PC-3 (cell line): Measurements from ENCODE around the gene STRN. TPM values are rescaled to one million over a fixed set of nuclear protein-coding genes. Genes with fewer than 3 reads are reported as not detected.

Experiments used
- ATAC-seq: fragments of 200-7000 bp; cut with Tn5 transposase; 2 replicates; pipeline ENCODE4 v1.9.1; 2020; ENCODE audit warnings: mild to moderate bottlenecking, moderate library complexity
- BruUV-seq: library from RNA; stranded (reverse); fragments of 400-500 nt; replicated peaks from 2 replicates; lab custom pipeline; 2021; lab: Mats Ljungman, UMichigan
- CTCF ChIA-PET: fragments of 300-600 bp; sonication (Branson Sonifier 250); formaldehyde crosslinking; loops from one replicate; lab custom pipeline; 2022; ENCODE audit warnings: antibody characterized with exemption; lab: Charles Lee
- POLR2A ChIA-PET: fragments of 300-600 bp; sonication (Branson Sonifier 250); formaldehyde crosslinking; loops from one replicate; lab custom pipeline; 2022; ENCODE audit warnings: antibody characterized with exemption; ENCODE audit not compliant: unreplicated experiment; lab: Charles Lee
- DNase-seq: peaks from one replicate; pipeline ENCODE4 v3.0.0-alpha.2; 2015
- H2AFZ ChIP-seq: fragments of 300-600 bp; sonication (generic); 2 replicates; pipeline ENCODE4 v1.6.0; 2016; ENCODE audit warnings: antibody characterized with exemption, low read length
- H3F3A ChIP-seq: fragments of 300-600 bp; sonication (generic); one replicate; pipeline ENCODE4 v1.6.0; 2017; ENCODE audit warnings: antibody characterized with exemption, low read length, control low read depth, mild to moderate bottlenecking; ENCODE audit not compliant: unreplicated experiment
- H3K27ac ChIP-seq: fragments of 300-600 bp; sonication (generic); 2 replicates; pipeline ENCODE4 v1.5.1; 2016; ENCODE audit warnings: mild to moderate bottlenecking, low read length
- H3K27me3 ChIP-seq: fragments of 300-600 bp; sonication (generic); 2 replicates; pipeline ENCODE4 v1.6.1; 2016; ENCODE audit warnings: low read length, mixed read lengths
- H3K36me3 ChIP-seq: fragments of 300-600 bp; sonication (generic); 2 replicates; pipeline ENCODE4 v1.6.1; 2016; ENCODE audit warnings: low read depth, mixed run types, low read length, mixed read lengths
- H3K4me1 ChIP-seq: fragments of 300-600 bp; sonication (generic); 2 replicates; pipeline ENCODE4 v1.5.1; 2016; ENCODE audit warnings: low read length; ENCODE audit not compliant: insufficient read depth
- H3K4me2 ChIP-seq: fragments of 300-600 bp; sonication (generic); 2 replicates; pipeline ENCODE4 v1.6.0; 2016; ENCODE audit warnings: low read length
- H3K4me3 ChIP-seq: fragments of 300-600 bp; sonication (generic); 2 replicates; pipeline ENCODE4 v1.5.1; 2016; ENCODE audit warnings: mild to moderate bottlenecking, low read length, mixed read lengths
- H3K79me2 ChIP-seq: fragments of 300-600 bp; sonication (generic); 2 replicates; pipeline ENCODE4 v1.6.1; 2017; ENCODE audit warnings: low read length, mixed read lengths
- H3K9ac ChIP-seq: fragments of 300-600 bp; sonication (generic); 2 replicates; pipeline ENCODE4 v1.6.0; 2016; ENCODE audit warnings: mild to moderate bottlenecking, low read length
- H3K9me2 ChIP-seq: fragments of 300-600 bp; sonication (generic); replicated peaks from 2 replicates; pipeline ENCODE4 v1.6.1; 2016; ENCODE audit warnings: mixed run types, low read length, mixed read lengths
- H3K9me3 ChIP-seq: fragments of 300-600 bp; sonication (generic); 2 replicates; pipeline ENCODE4 v1.6.1; 2016; ENCODE audit warnings: low read length, mixed read lengths
- H4K20me1 ChIP-seq: fragments of 300-600 bp; sonication (generic); 2 replicates; pipeline ENCODE4 v1.6.1; 2016; ENCODE audit warnings: low read length, mixed read lengths
- CTCF ChIP-seq: fragments of 300-600 bp; sonication (generic); conservative IDR thresholded peaks from 2 replicates; pipeline ENCODE4 v1.5.1; 2017; ENCODE audit warnings: antibody characterized with exemption, low read depth, mild to moderate bottlenecking, low read length
- EZH2 ChIP-seq: fragments of 300-600 bp; sonication (generic); IDR thresholded peaks from one replicate; pipeline ENCODE4 v1.6.1; 2017; ENCODE audit warnings: antibody characterized with exemption, mild to moderate bottlenecking, low read length; ENCODE audit not compliant: unreplicated experiment
- EZH2phosphoT487 ChIP-seq: fragments of 300-600 bp; sonication (generic); IDR thresholded peaks from 2 replicates; pipeline ENCODE4 v1.6.1; 2018; ENCODE audit warnings: mild to moderate bottlenecking, antibody characterized with exemption, low read length, borderline replicate concordance
- intact Hi-C: fragments of 100-400 bp; cut with micrococcal nuclease; formaldehyde crosslinking; loops from 2 replicates; pipeline ENCODE4 v1.9.0; 2023
- total RNA-seq: library from RNA; depleted of rRNA; stranded (reverse); fragments of >200 nt; gene quantifications from 2 replicates; pipeline ENCODE4 v1.2.3, GENCODE V29; 2014

STRN gene
- total RNA-seq, 1 experiment from 2014 or later, result 12.9 TPM

DNA sequence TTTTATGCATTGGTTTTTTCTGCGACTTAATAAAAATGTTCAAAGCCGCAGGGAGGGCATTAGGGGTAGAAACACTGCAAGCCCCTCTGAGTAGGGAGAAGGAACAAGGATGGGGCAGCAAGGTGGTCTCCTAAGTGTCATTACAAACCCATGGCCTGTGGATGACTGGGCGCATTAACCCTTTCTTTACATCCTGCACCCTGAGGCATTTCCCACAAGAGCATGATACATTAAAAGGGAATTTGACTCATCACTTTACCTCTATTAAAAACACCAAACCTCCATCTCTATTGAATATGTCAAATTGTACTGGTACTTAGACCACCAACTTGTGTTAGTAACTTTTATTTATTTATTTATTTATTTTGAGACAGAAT lies 157.3 kb downstream of the STRN start:
- Histone ChIP-seq H3K27me3 (no peaks in the 10 kb centered on the region), H3K36me3 (no peaks in the 10 kb centered on the region), H3K9me2 (no peaks in the 10 kb centered on the region), H3K9me3 (no peaks in the 10 kb centered on the region), H3K4me1 (no peaks in the 10 kb centered on the region), H3K4me2 (no peak overlapping the region), H3K4me3 (no peak overlapping the region), H3F3A (no peaks in the 10 kb centered on the region), H4K20me1 (no peaks in the 10 kb centered on the region), H3K27ac (no peak overlapping the region), H3K9ac (no peak overlapping the region), H2AFZ (no peak overlapping the region), H3K79me2 (no peaks in the 10 kb centered on the region)
- DNase-seq, result no peak
- BruUV-seq, result no TSS peak
- ATAC-seq, result no peak
- intact Hi-C loops, result no loop called here
- ChIA-PET CTCF (no interaction called here), POLR2A (no interaction called here)
- TF ChIP-seq CTCF (no peak), EZH2 (no peak)

- H3K9ac ChIP-seq, result no peak overlapping the region
- DNase-seq (no peak), ATAC-seq (no peak)
- no peaks in the 10 kb centered on the region for H3K9me2 ChIP-seq
- no peaks in the 10 kb centered on the region for H3K36me3 ChIP-seq
- H3K4me3 ChIP-seq, result no peak overlapping the region
- no peaks in the 10 kb centered on the region for H4K20me1 ChIP-seq
- ChIA-PET POLR2A (no interaction called here), CTCF (no interaction called here)
- no peaks in the 10 kb centered on the region for H3K27me3 ChIP-seq
- no peaks in the 10 kb centered on the region for H3K79me2 ChIP-seq
- BruUV-seq, result no TSS peak
- intact Hi-C loops, result no loop called here
- no peaks in the 10 kb centered on the region for H3K4me1 ChIP-seq
- H3F3A ChIP-seq, result no peaks in the 10 kb centered on the region
- TF ChIP-seq CTCF (no peak), EZH2phosphoT487 (no peak), EZH2 (no peak)
- H3K9me3 ChIP-seq, result no peaks in the 10 kb centered on the region
- H3K4me2 ChIP-seq, result no peak overlapping the region
- H3K27ac ChIP-seq, result no peak overlapping the region
- H2AFZ ChIP-seq, result no peak overlapping the region
Measured at GRCh38 chr2:36808386-36809068, 157.8 kb downstream of the STRN start.

DNA sequence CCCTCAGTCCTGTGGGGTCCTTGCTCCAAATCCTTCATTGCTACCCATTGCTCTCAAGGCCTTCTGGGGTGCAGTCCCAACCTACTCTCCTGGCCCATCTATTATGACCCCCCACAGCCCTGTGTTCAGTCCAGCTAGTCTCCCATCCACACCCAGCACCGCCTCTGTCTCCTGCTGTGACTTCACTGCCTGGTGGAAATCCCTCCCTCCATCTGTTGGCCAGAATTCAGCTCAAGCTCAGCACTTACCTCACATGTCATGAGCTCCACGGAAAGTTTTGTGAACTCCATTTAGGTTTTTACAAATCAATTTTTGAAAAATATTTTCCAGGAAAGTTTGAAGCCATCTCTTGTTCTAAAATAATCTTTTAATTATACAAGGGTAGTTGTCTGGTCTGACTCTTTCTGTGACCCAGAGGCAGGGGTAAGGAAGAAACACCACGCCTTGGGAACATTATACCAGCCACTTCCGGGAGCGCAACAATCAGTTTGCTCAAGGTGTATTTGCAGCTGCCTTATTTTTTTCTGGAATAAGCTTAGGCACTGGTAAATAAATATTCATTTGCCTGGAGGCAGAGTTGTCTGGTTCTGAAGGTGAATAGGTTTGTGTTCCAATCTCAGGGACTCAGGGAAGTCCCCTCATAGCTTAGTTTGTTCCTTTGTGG lies 159.0 kb downstream of the STRN start:
- no TSS peak for BruUV-seq
- no peak for TF ChIP-seq EZH2phosphoT487
- no peak for TF ChIP-seq EZH2
- TF ChIP-seq CTCF, result no peak

More for the DNA sequence above, 159.0 kb downstream of the STRN start:
- Histone ChIP-seq H3K27me3 (no peaks in the 10 kb centered on the region), H3K9ac (no peak overlapping the region), H3F3A (no peaks in the 10 kb centered on the region), H3K4me1 (no peaks in the 10 kb centered on the region), H3K4me2 (no peak overlapping the region), H3K27ac (no peak overlapping the region), H2AFZ (no peak overlapping the region), H3K36me3 (no peaks in the 10 kb centered on the region), H4K20me1 (no peaks in the 10 kb centered on the region), H3K9me3 (no peaks in the 10 kb centered on the region), H3K4me3 (no peak overlapping the region), H3K9me2 (no peaks in the 10 kb centered on the region), H3K79me2 (no peaks in the 10 kb centered on the region)
- ATAC-seq (no peak), DNase-seq (no peak)
- ChIA-PET CTCF (no interaction called here), POLR2A (no interaction called here)
- intact Hi-C loops, result no loop called here
